ENCODE measurements around the gene KIAA0825.

KIAA0825 gene

DNA sequence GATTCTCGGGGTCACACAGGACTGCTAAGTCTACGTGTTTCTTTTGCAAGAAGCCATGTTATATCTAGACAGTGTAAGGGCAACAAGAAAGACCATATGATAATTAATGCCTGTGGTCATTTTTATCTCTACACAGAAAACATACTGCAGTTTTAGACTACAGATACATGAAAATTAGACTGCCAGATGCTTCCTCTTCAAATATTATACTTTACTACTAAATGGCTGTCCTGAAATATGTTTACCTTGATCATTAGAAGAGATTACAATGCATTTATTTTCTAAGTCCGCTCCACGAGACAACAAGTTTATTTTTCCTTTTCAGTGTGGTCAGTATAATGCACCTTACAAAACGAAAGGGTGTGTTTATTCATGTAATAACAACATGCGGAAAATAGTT lies 147.6 kb downstream of the KIAA0825 start:
- Histone ChIP-seq H3K4me3 (ENCODE audit: low read depth in 1 of 2, low read length in 2 of 2) (no peak overlapping the region), H3K9me3 (ENCODE audit: insufficient read depth, low read length, severe bottlenecking) (no peaks in the 10 kb centered on the region), H3K9ac (ENCODE audit: low read depth, low read length) (no peak overlapping the region), H3K79me2 (ENCODE audit: insufficient read depth, low read length) (no peaks in the 10 kb centered on the region), H4K20me1 (ENCODE audit: insufficient read depth, low read length) (no peaks in the 10 kb centered on the region), H3K4me2 (ENCODE audit: insufficient read depth, low read length) (no peak overlapping the region), H3K27me3 (ENCODE audit: insufficient read depth, low read length, poor library complexity) (no peaks in the 10 kb centered on the region), H3K27ac (ENCODE audit: low read length) (no peak overlapping the region), H2AFZ (ENCODE audit: low read depth, low read length) (no peak overlapping the region), H3K36me3 (ENCODE audit: insufficient read depth, low read length) (no peaks in the 10 kb centered on the region), H3K4me1 (ENCODE audit: insufficient read depth, low read length) (no peaks in the 10 kb centered on the region)
- no peak for DNase-seq
- no peak for ATAC-seq (ENCODE audit: insufficient read depth, low read depth)
- TF ChIP-seq, protein P1, sequence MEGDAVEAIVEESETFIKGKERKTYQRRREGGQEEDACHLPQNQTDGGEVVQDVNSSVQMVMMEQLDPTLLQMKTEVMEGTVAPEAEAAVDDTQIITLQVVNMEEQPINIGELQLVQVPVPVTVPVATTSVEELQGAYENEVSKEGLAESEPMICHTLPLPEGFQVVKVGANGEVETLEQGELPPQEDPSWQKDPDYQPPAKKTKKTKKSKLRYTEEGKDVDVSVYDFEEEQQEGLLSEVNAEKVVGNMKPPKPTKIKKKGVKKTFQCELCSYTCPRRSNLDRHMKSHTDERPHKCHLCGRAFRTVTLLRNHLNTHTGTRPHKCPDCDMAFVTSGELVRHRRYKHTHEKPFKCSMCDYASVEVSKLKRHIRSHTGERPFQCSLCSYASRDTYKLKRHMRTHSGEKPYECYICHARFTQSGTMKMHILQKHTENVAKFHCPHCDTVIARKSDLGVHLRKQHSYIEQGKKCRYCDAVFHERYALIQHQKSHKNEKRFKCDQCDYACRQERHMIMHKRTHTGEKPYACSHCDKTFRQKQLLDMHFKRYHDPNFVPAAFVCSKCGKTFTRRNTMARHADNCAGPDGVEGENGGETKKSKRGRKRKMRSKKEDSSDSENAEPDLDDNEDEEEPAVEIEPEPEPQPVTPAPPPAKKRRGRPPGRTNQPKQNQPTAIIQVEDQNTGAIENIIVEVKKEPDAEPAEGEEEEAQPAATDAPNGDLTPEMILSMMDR (IDR thresholded peaks at IDR 0.05; ENCODE audit: borderline replicate concordance, extremely low read depth, low read length, poor library complexity, severe bottlenecking): no peak
- TF ChIP-seq EZH2 (IDR thresholded peaks at IDR 0.05; ENCODE audit: borderline replicate concordance, low read depth, low read length, severe bottlenecking): no peak

DNA sequence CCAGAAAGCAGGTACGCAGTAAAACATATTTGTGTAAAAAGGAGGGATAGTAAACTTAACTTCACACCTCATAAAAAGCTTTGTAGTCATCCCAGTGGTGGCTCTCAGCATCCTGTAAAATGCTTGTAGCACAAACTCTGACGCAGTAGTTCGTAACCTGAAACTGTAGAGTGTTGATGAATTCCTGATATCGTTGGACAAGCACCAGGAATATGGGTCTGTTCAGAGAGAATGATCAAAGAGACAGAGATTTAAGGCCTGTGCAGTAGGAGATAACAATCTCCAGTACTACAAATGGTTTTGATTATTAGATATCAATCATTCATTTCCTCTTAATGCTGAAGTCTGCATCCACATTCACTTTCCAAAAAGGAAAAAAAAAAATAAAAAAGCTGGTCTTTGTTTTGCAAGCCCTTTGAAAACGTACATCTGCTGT lies 148.5 kb downstream of the KIAA0825 start:
- H3K27ac ChIP-seq (ENCODE audit: low read length): no peak overlapping the region
- H3K4me3 ChIP-seq (ENCODE audit: low read depth in 1 of 2, low read length in 2 of 2): no peak overlapping the region
- no peaks in the 10 kb centered on the region for H3K4me1 ChIP-seq (ENCODE audit: insufficient read depth, low read length)
- H3K9ac ChIP-seq (ENCODE audit: low read depth, low read length): no peak overlapping the region
- no peaks in the 10 kb centered on the region for H3K27me3 ChIP-seq (ENCODE audit: insufficient read depth, low read length, poor library complexity)
- no peak for ATAC-seq (ENCODE audit: insufficient read depth, low read depth)
- H4K20me1 ChIP-seq (ENCODE audit: insufficient read depth, low read length): no peaks in the 10 kb centered on the region
- TF ChIP-seq, protein P1 (IDR thresholded peaks at IDR 0.05; ENCODE audit: borderline replicate concordance, extremely low read depth, low read length, poor library complexity, severe bottlenecking): no peak
- no peak for TF ChIP-seq EZH2 (IDR thresholded peaks at IDR 0.05; ENCODE audit: borderline replicate concordance, low read depth, low read length, severe bottlenecking)
- H3K36me3 ChIP-seq (ENCODE audit: insufficient read depth, low read length): no peaks in the 10 kb centered on the region
- H2AFZ ChIP-seq (ENCODE audit: low read depth, low read length): no peak overlapping the region
- no peaks in the 10 kb centered on the region for H3K9me3 ChIP-seq (ENCODE audit: insufficient read depth, low read length, severe bottlenecking)
- H3K79me2 ChIP-seq (ENCODE audit: insufficient read depth, low read length): no peaks in the 10 kb centered on the region
- H3K4me2 ChIP-seq (ENCODE audit: insufficient read depth, low read length): no peak overlapping the region
- DNase-seq: no peak

DNA sequence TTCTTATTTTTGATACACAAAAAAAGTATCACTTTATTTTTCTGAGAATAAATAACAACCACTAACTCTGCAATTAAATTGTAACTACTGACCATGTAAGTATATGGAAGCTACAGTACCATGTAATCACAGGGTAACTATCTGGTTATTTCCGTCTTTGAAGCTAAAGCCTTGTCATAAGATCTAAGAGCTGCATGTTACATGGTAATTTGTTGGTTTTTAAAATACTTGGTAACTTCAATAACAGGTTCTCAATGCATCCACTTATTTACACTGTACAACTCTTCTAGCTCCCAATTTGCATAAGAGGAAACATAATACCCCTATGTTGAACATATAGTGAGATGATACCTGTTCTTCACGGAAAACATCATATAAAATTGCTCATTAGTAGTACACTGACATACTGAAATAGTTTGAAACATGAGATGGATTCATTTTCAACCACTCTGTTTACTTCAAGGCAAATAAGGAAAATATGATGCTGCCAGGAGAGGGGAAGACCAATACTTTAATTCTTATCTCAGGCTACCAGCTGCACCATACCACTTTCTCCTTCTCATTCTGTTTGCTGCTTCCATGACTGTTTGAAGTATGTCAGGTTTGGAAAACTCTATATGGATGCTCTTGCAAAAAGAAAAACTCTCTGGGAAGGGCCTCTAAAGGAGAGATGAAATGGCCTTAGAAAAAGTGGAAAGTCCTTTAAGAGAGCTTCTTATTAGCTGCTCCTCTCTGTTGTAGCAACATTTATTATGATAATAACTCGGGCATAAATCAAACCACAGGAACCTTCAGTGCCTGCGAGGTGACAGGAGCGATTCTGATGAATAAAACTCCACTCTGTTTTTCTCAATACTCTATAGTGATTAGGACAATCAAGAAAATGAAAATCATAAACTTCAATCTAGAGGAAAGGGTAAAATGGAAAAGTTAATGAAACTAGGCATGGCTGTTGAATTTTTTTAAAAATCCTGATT lies 150.2 kb downstream of the KIAA0825 start:
- no peak overlapping the region for H3K9ac ChIP-seq (ENCODE audit: low read depth, low read length)
- no peaks in the 10 kb centered on the region for H3K4me1 ChIP-seq (ENCODE audit: insufficient read depth, low read length)
- no peaks in the 10 kb centered on the region for H3K36me3 ChIP-seq (ENCODE audit: insufficient read depth, low read length)
- TF ChIP-seq, protein P1 (IDR thresholded peaks at IDR 0.05; ENCODE audit: borderline replicate concordance, extremely low read depth, low read length, poor library complexity, severe bottlenecking): no peak
- TF ChIP-seq EZH2 (IDR thresholded peaks at IDR 0.05; ENCODE audit: borderline replicate concordance, low read depth, low read length, severe bottlenecking): no peak
- H3K27ac ChIP-seq (ENCODE audit: low read length): no peak overlapping the region
- H3K27me3 ChIP-seq (ENCODE audit: insufficient read depth, low read length, poor library complexity): no peaks in the 10 kb centered on the region
- no peaks in the 10 kb centered on the region for H4K20me1 ChIP-seq (ENCODE audit: insufficient read depth, low read length)
- no peak for ATAC-seq (ENCODE audit: insufficient read depth, low read depth)
- H3K79me2 ChIP-seq (ENCODE audit: insufficient read depth, low read length): no peaks in the 10 kb centered on the region
- no peak overlapping the region for H3K4me3 ChIP-seq (ENCODE audit: low read depth in 1 of 2, low read length in 2 of 2)
- no peaks in the 10 kb centered on the region for H3K9me3 ChIP-seq (ENCODE audit: insufficient read depth, low read length, severe bottlenecking)
- H3K4me2 ChIP-seq (ENCODE audit: insufficient read depth, low read length): no peak overlapping the region
- DNase-seq: no peak
- no peak overlapping the region for H2AFZ ChIP-seq (ENCODE audit: low read depth, low read length)
